ACC112 (cell line): ENCODE measurements around the gene KIN.
"Not testable (repeated sequence)": the region's sequence is repeated elsewhere in the genome, so short reads cannot be mapped to it uniquely, and the experiment has no call there.

ENCODE experiments used
- H2AFZ ChIP-seq: fragments of 200-600 bp; sonication (generic); one replicate; pipeline ENCODE4 v1.6.0; 2017; ENCODE audit warnings: antibody characterized with exemption, low read length; ENCODE audit not compliant: unreplicated experiment
- H3K27ac ChIP-seq: fragments of 200-600 bp; sonication (generic); 2 replicates; pipeline ENCODE4 v1.5.1; 2014; ENCODE audit warnings: low read depth, mild to moderate bottlenecking, antibody characterized with exemption, low read length, moderate library complexity
- H3K27me3 ChIP-seq: fragments of 200-600 bp; sonication (generic); 2 replicates; pipeline ENCODE4 v1.6.1; 2014; ENCODE audit warnings: mild to moderate bottlenecking, antibody characterized with exemption, low read length, moderate library complexity, mixed read lengths; ENCODE audit not compliant: insufficient read depth
- H3K36me3 ChIP-seq: fragments of 200-600 bp; sonication (generic); 2 replicates; pipeline ENCODE4 v1.6.1; 2016; ENCODE audit warnings: mild to moderate bottlenecking, antibody characterized with exemption, low read length, moderate library complexity, mixed read lengths; ENCODE audit not compliant: insufficient read depth
- H3K4me1 ChIP-seq: fragments of 200-600 bp; sonication (generic); one replicate; pipeline ENCODE4 v1.6.1; 2016; ENCODE audit warnings: low read length, mixed read lengths; ENCODE audit not compliant: insufficient read depth, unreplicated experiment, control insufficient read depth
- H3K4me3 ChIP-seq: fragments of 200-600 bp; sonication (generic); 2 replicates; pipeline ENCODE4 v1.5.1; 2014; ENCODE audit warnings: mild to moderate bottlenecking, low read depth, low read length
- H3K79me2 ChIP-seq: fragments of 200-600 bp; sonication (generic); one replicate; pipeline ENCODE4 v1.6.0; 2016; ENCODE audit warnings: low read length; ENCODE audit not compliant: control insufficient read depth, unreplicated experiment, insufficient read depth

KIN gene

DNA sequence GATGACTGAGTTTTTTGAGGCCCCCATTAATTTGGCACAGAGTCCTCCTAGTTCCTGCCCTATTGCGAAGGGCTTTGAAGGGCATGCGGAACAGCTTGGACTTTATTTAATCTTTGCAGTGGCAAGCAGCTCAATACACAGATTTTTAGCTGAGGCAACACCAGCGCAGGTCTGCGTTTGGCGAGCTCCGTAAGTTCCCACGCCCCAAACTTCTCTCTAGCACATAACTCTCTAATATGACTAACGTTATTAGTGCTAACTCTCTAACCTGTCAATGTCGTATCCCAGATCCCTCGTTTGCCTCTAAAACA is 30.1 kb upstream of the KIN start:
- Histone ChIP-seq H3K4me1 (peaks cover 7% of the 10 kb centered on the region), H3K27ac (no peak overlapping the region), H2AFZ (peak overlapping the region; percentile 88), H3K36me3 (no peaks in the 10 kb centered on the region), H3K79me2 (peaks cover 28% of the 10 kb centered on the region), H3K4me3 (peak overlapping the region; percentile 96), H3K27me3 (peaks cover 9% of the 10 kb centered on the region; the same call in 1 of the 2 replicates)

GRCh38 chr10:7817576-7817975 is 29.8 kb upstream of the KIN start:
- H3K4me3 ChIP-seq = peak overlapping the region; percentile 96
- peak overlapping the region; percentile 88 for H2AFZ ChIP-seq
- peaks cover 28% of the 10 kb centered on the region for H3K79me2 ChIP-seq
- H3K36me3 ChIP-seq = no peaks in the 10 kb centered on the region
- H3K27ac ChIP-seq = no peak overlapping the region
- H3K4me1 ChIP-seq = peaks cover 7% of the 10 kb centered on the region
- H3K27me3 ChIP-seq = peaks cover 9% of the 10 kb centered on the region; the same call in 1 of the 2 replicates

DNA sequence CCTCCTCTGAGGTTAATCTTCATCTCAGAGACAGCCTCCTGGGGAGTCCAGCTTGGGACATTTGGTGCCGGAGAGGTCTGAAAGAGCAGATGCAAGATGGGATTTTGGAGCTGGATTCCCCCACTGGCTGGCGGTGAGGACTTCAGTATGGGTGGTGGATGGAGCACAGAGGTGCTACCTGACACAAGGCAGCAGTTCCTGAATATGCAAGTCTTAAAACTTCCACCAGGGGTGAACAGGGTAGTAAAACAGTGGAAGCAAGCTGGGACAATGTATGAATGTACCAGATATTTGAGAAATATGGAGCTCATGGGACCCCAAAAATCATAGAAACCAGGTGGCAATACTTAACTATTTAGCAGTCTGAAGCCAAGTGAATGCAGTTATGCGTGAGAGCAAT is 25.7 kb upstream of the KIN start:
- H3K79me2 ChIP-seq = peaks cover 1% of the 10 kb centered on the region
- no peak overlapping the region for H3K4me3 ChIP-seq
- H2AFZ ChIP-seq = no peak overlapping the region
- no peak overlapping the region for H3K27ac ChIP-seq
- H3K36me3 ChIP-seq = no peaks in the 10 kb centered on the region
- H3K27me3 ChIP-seq = peaks cover 9% of the 10 kb centered on the region; the same call in 1 of the 2 replicates
- no peaks in the 10 kb centered on the region for H3K4me1 ChIP-seq

DNA sequence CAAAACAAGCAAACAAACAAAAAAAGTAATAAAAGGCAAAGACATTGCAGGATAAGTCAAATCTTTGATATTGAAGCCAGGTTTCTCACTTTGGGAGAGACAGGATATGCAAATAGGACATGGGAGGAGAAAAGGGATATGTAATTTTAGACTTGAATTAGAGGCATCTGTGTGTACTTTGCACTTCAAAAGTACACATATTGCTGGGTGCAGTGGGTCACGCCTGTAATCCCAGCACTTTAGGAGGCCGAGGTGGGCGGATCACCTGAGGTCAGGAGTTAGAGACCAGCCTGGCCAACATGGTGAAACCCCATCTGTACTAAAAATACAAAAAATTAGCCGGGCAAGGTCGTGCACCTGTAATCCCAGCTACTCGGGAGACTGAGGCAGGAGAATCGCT is 23.9 kb upstream of the KIN start:
- H2AFZ ChIP-seq, H3K27ac ChIP-seq, H3K4me1 ChIP-seq, H3K36me3 ChIP-seq, H3K27me3 ChIP-seq, H3K79me2 ChIP-seq, H3K4me3 ChIP-seq: not testable (repeated sequence)

DNA sequence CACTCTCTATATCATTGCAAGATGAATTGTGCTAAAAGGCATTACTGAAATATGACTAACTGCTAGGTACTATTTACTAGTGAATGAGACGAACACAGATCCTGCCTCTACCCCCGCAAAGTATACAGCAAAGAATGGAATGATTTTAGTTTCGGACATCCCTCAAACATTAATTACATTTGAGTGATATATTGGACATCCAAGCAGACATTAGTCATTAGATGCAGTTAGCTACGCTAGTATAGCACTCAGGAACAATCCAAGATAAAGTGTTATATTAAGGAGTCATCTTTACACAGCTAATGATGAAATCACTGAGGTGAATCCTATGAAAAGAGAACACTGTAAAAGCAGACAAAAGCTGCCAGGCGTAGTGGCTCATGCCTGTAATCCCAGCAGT is 23.2 kb upstream of the KIN start:
- Histone ChIP-seq H3K27me3 (peaks cover 5% of the 10 kb centered on the region; the same call in 1 of the 2 replicates), H3K79me2 (no peaks in the 10 kb centered on the region), H3K4me3 (no peak overlapping the region), H3K27ac (no peak overlapping the region), H2AFZ (no peak overlapping the region), H3K36me3 (peaks cover 4% of the 10 kb centered on the region; the same call in 1 of the 2 replicates), H3K4me1 (no peaks in the 10 kb centered on the region)

DNA sequence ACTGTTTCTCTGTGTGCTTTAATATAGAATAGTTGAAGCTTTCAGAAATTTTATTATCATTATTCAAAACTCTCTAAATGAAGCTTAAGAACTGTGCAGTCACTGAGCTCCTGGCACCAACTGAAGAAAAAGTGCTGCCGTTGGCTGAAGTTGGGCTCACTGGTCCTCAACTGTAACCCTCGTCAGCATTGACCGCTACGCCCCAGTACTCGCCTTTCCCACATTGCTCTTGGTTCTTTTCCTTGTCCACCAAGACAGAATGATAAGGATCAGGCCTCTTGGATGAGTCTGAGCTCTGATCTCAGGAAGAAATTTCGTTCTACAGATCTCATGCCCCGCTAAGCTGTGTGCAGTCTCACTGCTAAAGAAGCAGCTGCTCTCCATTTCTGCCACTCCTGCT is 22.6 kb upstream of the KIN start:
- no peaks in the 10 kb centered on the region for H3K4me1 ChIP-seq
- peaks cover 4% of the 10 kb centered on the region; the same call in 1 of the 2 replicates for H3K36me3 ChIP-seq

GRCh38 chr10:7808686-7809267 is 21.0 kb upstream of the KIN start:
- Histone ChIP-seq H2AFZ (no peak overlapping the region), H3K36me3 (peaks cover 17% of the 10 kb centered on the region), H3K79me2 (no peaks in the 10 kb centered on the region), H3K4me1 (no peaks in the 10 kb centered on the region), H3K27ac (no peak overlapping the region), H3K4me3 (no peak overlapping the region), H3K27me3 (no peaks in the 10 kb centered on the region; the same call in 1 of the 2 replicates)

More for the DNA sequence above, 22.6 kb upstream of the KIN start:
- Histone ChIP-seq H3K27me3 (peaks cover 5% of the 10 kb centered on the region; the same call in 1 of the 2 replicates), H3K79me2 (no peaks in the 10 kb centered on the region), H2AFZ (no peak overlapping the region), H3K27ac (no peak overlapping the region), H3K4me3 (no peak overlapping the region)

- Histone ChIP-seq H3K4me1 (no peaks in the 10 kb centered on the region), H3K79me2 (no peaks in the 10 kb centered on the region), H3K36me3 (peaks cover 49% of the 10 kb centered on the region), H3K27ac (no peak overlapping the region), H3K27me3 (no peaks in the 10 kb centered on the region), H3K4me3 (no peak overlapping the region), H2AFZ (no peak overlapping the region)
These were observed 16.9 kb upstream of the KIN start for GRCh38 chr10:7804741-7805140.

DNA sequence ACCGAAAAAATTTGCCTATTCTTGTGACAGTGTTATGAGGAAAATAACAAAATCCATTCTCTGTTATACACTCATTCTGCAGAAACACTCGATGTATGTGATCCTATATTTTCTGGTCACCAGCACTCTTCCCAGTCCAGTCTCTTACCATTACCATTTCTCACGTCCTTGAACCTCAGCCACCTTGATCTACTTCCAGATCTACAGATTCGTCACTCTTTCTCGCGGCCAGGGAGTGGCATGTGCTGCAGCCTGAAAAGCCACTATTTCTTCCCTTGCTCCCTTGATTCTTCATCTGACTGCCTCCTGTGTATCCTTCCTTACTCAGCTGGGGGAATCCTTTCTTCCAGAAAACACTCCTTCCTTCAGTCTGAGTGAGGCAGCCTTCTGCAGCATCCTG is 16.4 kb upstream of the KIN start:
- Histone ChIP-seq H3K36me3 (peaks cover 53% of the 10 kb centered on the region), H3K79me2 (no peaks in the 10 kb centered on the region)

GRCh38 chr10:7802606-7803005 is 14.8 kb upstream of the KIN start:
- Histone ChIP-seq H3K4me1 (peaks cover 8% of the 10 kb centered on the region), H3K27me3 (no peaks in the 10 kb centered on the region), H3K27ac (no peak overlapping the region), H3K79me2 (no peaks in the 10 kb centered on the region), H2AFZ (no peak overlapping the region), H3K36me3 (peaks cover 53% of the 10 kb centered on the region), H3K4me3 (no peak overlapping the region)

More for the DNA sequence above, 16.4 kb upstream of the KIN start:
- Histone ChIP-seq H2AFZ (no peak overlapping the region), H3K27me3 (no peaks in the 10 kb centered on the region), H3K4me1 (no peaks in the 10 kb centered on the region), H3K27ac (no peak overlapping the region), H3K4me3 (no peak overlapping the region)

GRCh38 chr10:7797582-7797981 is 9.8 kb upstream of the KIN start:
- H3K27me3 ChIP-seq = no peaks in the 10 kb centered on the region
- peak overlapping the region; percentile 83 for H3K27ac ChIP-seq
- peaks cover 44% of the 10 kb centered on the region for H3K4me1 ChIP-seq
- H3K79me2 ChIP-seq = peaks cover 41% of the 10 kb centered on the region
- no peak overlapping the region for H3K4me3 ChIP-seq
- H3K36me3 ChIP-seq = peaks cover 37% of the 10 kb centered on the region
- no peak overlapping the region for H2AFZ ChIP-seq
